ENCODE data around the gene EXT2. TPM values are rescaled to one million over a fixed set of nuclear protein-coding genes. Genes with fewer than 3 reads are reported as not detected.
A peak's percentile ranks its signal among the peaks of the same experiment; 100 is the strongest.

EXT2 gene
- total RNA-seq, 1 donor from 2014 or later: 24.5 TPM

GRCh38 chr11:44110231-44110679, 14.8 kb downstream of the EXT2 start:
- peak; percentile 50 for DNase-seq
- H3K9me3 ChIP-seq (replicated peaks): no peaks in the 10 kb centered on the region
- no peak overlapping the region for H3K4me3 ChIP-seq
- intact Hi-C loops (cut with micrococcal nuclease): no loop called here
- TF ChIP-seq CTCF (IDR thresholded peaks at IDR 0.05; ENCODE audit: borderline replicate concordance): peak; percentile 83
- H3K4me1 ChIP-seq: peaks cover 39% of the 10 kb centered on the region
- H3K36me3 ChIP-seq: peaks cover 33% of the 10 kb centered on the region
- H3K27ac ChIP-seq (replicated peaks): peak overlapping the region; percentile 47
- H3K27me3 ChIP-seq (ENCODE audit: low read depth): no peaks in the 10 kb centered on the region

- H3K36me3 ChIP-seq: peaks cover 47% of the 10 kb centered on the region
- intact Hi-C loops (cut with micrococcal nuclease): no loop called here
- no peak overlapping the region for H3K4me3 ChIP-seq
- H3K27me3 ChIP-seq (ENCODE audit: low read depth): no peaks in the 10 kb centered on the region
- no peak for TF ChIP-seq CTCF (IDR thresholded peaks at IDR 0.05; ENCODE audit: borderline replicate concordance)
- H3K27ac ChIP-seq (replicated peaks): no peak overlapping the region
- H3K9me3 ChIP-seq (replicated peaks): no peaks in the 10 kb centered on the region
- peak; percentile 53 for DNase-seq
- peaks cover 47% of the 10 kb centered on the region for H3K4me1 ChIP-seq
Measured at GRCh38 chr11:44112091-44112821, 16.8 kb downstream of the EXT2 start.

GRCh38 chr11:44113018-44113417, 17.5 kb downstream of the EXT2 start:
- no peaks in the 10 kb centered on the region for H3K27me3 ChIP-seq (ENCODE audit: low read depth)
- TF ChIP-seq CTCF (IDR thresholded peaks at IDR 0.05; ENCODE audit: borderline replicate concordance): no peak
- DNase-seq: no peak
- no peak overlapping the region for H3K4me3 ChIP-seq
- H3K27ac ChIP-seq (replicated peaks): no peak overlapping the region
- intact Hi-C loops (cut with micrococcal nuclease): no loop called here
- peaks cover 46% of the 10 kb centered on the region for H3K36me3 ChIP-seq
- H3K4me1 ChIP-seq: peaks cover 47% of the 10 kb centered on the region
- no peaks in the 10 kb centered on the region for H3K9me3 ChIP-seq (replicated peaks)

- no peak for TF ChIP-seq CTCF (IDR thresholded peaks at IDR 0.05; ENCODE audit: borderline replicate concordance)
- Histone ChIP-seq H3K27ac (replicated peaks) (no peak overlapping the region), H3K27me3 (ENCODE audit: low read depth) (no peaks in the 10 kb centered on the region), H3K36me3 (peaks cover 41% of the 10 kb centered on the region), H3K4me3 (no peak overlapping the region), H3K4me1 (peaks cover 47% of the 10 kb centered on the region), H3K9me3 (replicated peaks) (no peaks in the 10 kb centered on the region)
- intact Hi-C loops (cut with micrococcal nuclease): no loop called here
- DNase-seq: no peak
Measured at GRCh38 chr11:44113572-44113971, 18.1 kb downstream of the EXT2 start.

- Histone ChIP-seq H3K27ac (replicated peaks) (peak overlapping the region; percentile 49), H3K36me3 (peaks cover 32% of the 10 kb centered on the region), H3K9me3 (replicated peaks) (no peaks in the 10 kb centered on the region), H3K27me3 (ENCODE audit: low read depth) (no peaks in the 10 kb centered on the region), H3K4me3 (no peak overlapping the region), H3K4me1 (peaks cover 59% of the 10 kb centered on the region)
- intact Hi-C loops (cut with micrococcal nuclease): no loop called here
- no peak for DNase-seq
- no peak for TF ChIP-seq CTCF (IDR thresholded peaks at IDR 0.05; ENCODE audit: borderline replicate concordance)
Measured at GRCh38 chr11:44116234-44116830, 20.9 kb downstream of the EXT2 start.
